Keratinocyte (primary cell): ENCODE results near the gene GUCY2C. TPM values are rescaled to one million over a fixed set of nuclear protein-coding genes. Genes with fewer than 3 reads are reported as not detected.
A peak's percentile ranks its signal among the peaks of the same experiment; 100 is the strongest.

ENCODE experiments used
- DNase-seq: peaks from one replicate; pipeline ENCODE4 v3.0.0-alpha.2; 2011; ENCODE audit warnings: low read depth, missing footprints, low spot score
- FAIRE-seq: peaks from 2 replicates; lab custom pipeline; 2011; peaks lifted over from hg19 to GRCh38; lab: Jason Lieb, UNC
- H2AFZ ChIP-seq: 2 replicates; pipeline ENCODE4 v1.6.0; 2012; ENCODE audit warnings: low read length, control low read depth, inconsistent platforms; ENCODE audit not compliant: control insufficient read depth
- H3K27ac ChIP-seq: 2 replicates; pipeline ENCODE4 v1.5.1; 2011; ENCODE audit warnings: low read length; ENCODE audit not compliant: control insufficient read depth, insufficient read depth
- H3K27me3 ChIP-seq: 3 replicates; pipeline ENCODE4 v1.6.0; 2011; ENCODE audit warnings: low read length; ENCODE audit not compliant: control insufficient read depth, insufficient read depth; ENCODE audit errors: extremely low read depth
- H3K36me3 ChIP-seq, 2 experiments: 2 replicates in 1 of 2; 3 replicates in 1 of 2; pipeline ENCODE4 v1.5.1; 2011; ENCODE audit warnings: low read length in 2 of 2, mild to moderate bottlenecking in 1 of 2; ENCODE audit not compliant: control insufficient read depth in 2 of 2, insufficient read depth in 2 of 2; ENCODE audit errors: extremely low read depth in 1 of 2
- H3K4me1 ChIP-seq: 3 replicates; pipeline ENCODE4 v1.5.1; 2011; ENCODE audit warnings: low read length; ENCODE audit not compliant: control insufficient read depth, insufficient read depth; ENCODE audit errors: extremely low read depth
- H3K4me2 ChIP-seq: 3 replicates; pipeline ENCODE4 v1.6.0; 2011; ENCODE audit warnings: low read depth, low read length; ENCODE audit not compliant: control insufficient read depth, insufficient read depth; ENCODE audit errors: extremely low read depth
- H3K4me3 ChIP-seq, 3 experiments: fragments of 200-600 bp in 1 of 3; sonication (generic) in 1 of 3; 2 replicates in 2 of 3; 3 replicates in 1 of 3; pipeline ENCODE4 v1.5.1; 2011 to 2016; ENCODE audit warnings: low read length in 3 of 3, mild to moderate bottlenecking in 3 of 3, control low read depth in 2 of 3, inconsistent platforms in 1 of 3, low read depth in 1 of 3, mixed read lengths in 1 of 3, mixed run types in 1 of 3, moderate library complexity in 1 of 3; ENCODE audit not compliant: control insufficient read depth in 2 of 3, insufficient read depth in 2 of 3; ENCODE audit errors: extremely low read depth in 1 of 3
- H3K79me2 ChIP-seq: 2 replicates; pipeline ENCODE4 v1.6.0; 2012; ENCODE audit warnings: low read length; ENCODE audit not compliant: control insufficient read depth, insufficient read depth
- H3K9ac ChIP-seq: 3 replicates; pipeline ENCODE4 v1.6.0; 2011; ENCODE audit warnings: low read length; ENCODE audit not compliant: control insufficient read depth, insufficient read depth; ENCODE audit errors: extremely low read depth
- H3K9me1 ChIP-seq: 3 replicates; pipeline ENCODE4 v1.6.0; 2011; ENCODE audit warnings: low read length; ENCODE audit not compliant: control insufficient read depth, insufficient read depth; ENCODE audit errors: extremely low read depth
- H3K9me3 ChIP-seq: 2 replicates; pipeline ENCODE4 v1.5.1; 2012; ENCODE audit warnings: low read depth, low read length; ENCODE audit not compliant: control insufficient read depth
- H4K20me1 ChIP-seq: 3 replicates; pipeline ENCODE4 v1.6.0; 2011; ENCODE audit warnings: low read length; ENCODE audit not compliant: control insufficient read depth, insufficient read depth; ENCODE audit errors: extremely low read depth
- CTCF ChIP-seq, 3 experiments: IDR thresholded peaks in 1 of 3; conservative IDR thresholded peaks in 1 of 3; optimal IDR thresholded peaks in 1 of 3; 2 replicates in 2 of 3; 3 replicates in 1 of 3; pipeline versions ENCODE3 to v1.5.1; 2011; ENCODE audit warnings: low read length in 3 of 3, mild to moderate bottlenecking in 3 of 3, moderate library complexity in 2 of 3, control low read depth in 1 of 3, inconsistent platforms in 1 of 3; ENCODE audit not compliant: insufficient read depth in 2 of 3; ENCODE audit errors: extremely low read depth in 1 of 3
- EZH2 ChIP-seq: IDR thresholded peaks from one replicate; pipeline ENCODE4 v1.6.1; 2012; ENCODE audit warnings: inconsistent platforms, mild to moderate bottlenecking, low read length, moderate library complexity
- dilution Hi-C: fragments of 300-500 bp; cut with MboI; formaldehyde crosslinking; loops from one replicate; pipeline ENCODE4 v1.7.0; 2020; ENCODE audit warnings: low sequenced_read_pairs; ENCODE audit not compliant: extremely low pct_ligation_motif_present
- polyA plus RNA-seq, 5 experiments: library from polyadenylated mRNA; depleted of rRNA in 3 of 5; stranded (reverse) in 3 of 5; stranded (forward) in 1 of 5; unstranded in 1 of 5; fragments of >200 nt; gene quantifications; 1 replicate in 1 of 5; 2 replicates in 3 of 5; 3 replicates in 1 of 5; pipeline versions ENCODE4 v1.2.1 to v1.2.3, GENCODE V29; 2011 to 2012; ENCODE audit warnings: missing spikeins in 2 of 5, low read depth in 1 of 5, low replicate concordance in 1 of 5

GUCY2C gene
- polyA plus RNA-seq, 1 donor (not counting 4 experiments of a cell fraction or from before 2014, with no cell fraction given), result 0.03 TPM

GRCh38 chr12:14573118-14573517 lies 123.3 kb downstream of the GUCY2C start:
- Histone ChIP-seq H3K79me2 (no peaks in the 10 kb centered on the region), H3K4me3 (no peak overlapping the region), H2AFZ (no peak overlapping the region), H4K20me1 (no peaks in the 10 kb centered on the region), H3K4me2 (no peak overlapping the region), H3K27me3 (no peaks in the 10 kb centered on the region), H3K9me3 (no peaks in the 10 kb centered on the region), H3K36me3 (no peaks in the 10 kb centered on the region), H3K9me1 (no peaks in the 10 kb centered on the region), H3K4me1 (peaks cover 1% of the 10 kb centered on the region), H3K9ac (no peak overlapping the region), H3K27ac (no peak overlapping the region)
- TF ChIP-seq CTCF (optimal IDR thresholded peaks at IDR 0.05 in 1 of 3, IDR thresholded peaks at IDR 0.05 in 1 of 3, conservative IDR thresholded peaks at IDR 0.05 in 1 of 3; ENCODE audit: extremely low read depth in 1 of 3, insufficient read depth in 2 of 3, low read length in 3 of 3) (no peak), EZH2 (no peak)
- FAIRE-seq (no peak), DNase-seq (no peak)
- dilution Hi-C loops, result no loop called here

- FAIRE-seq, result no peak
- Histone ChIP-seq H4K20me1 (no peaks in the 10 kb centered on the region), H3K79me2 (no peaks in the 10 kb centered on the region), H3K9me1 (no peaks in the 10 kb centered on the region), H2AFZ (no peak overlapping the region), H3K4me1 (peaks cover 7% of the 10 kb centered on the region), H3K36me3 (no peaks in the 10 kb centered on the region), H3K9ac (no peak overlapping the region), H3K9me3 (no peaks in the 10 kb centered on the region), H3K27ac (no peak overlapping the region), H3K27me3 (no peaks in the 10 kb centered on the region), H3K4me2 (no peak overlapping the region), H3K4me3 (no peak overlapping the region)
- dilution Hi-C loops, result no loop called here
- DNase-seq, result no peak
- TF ChIP-seq EZH2 (no peak), CTCF (optimal IDR thresholded peaks at IDR 0.05 in 1 of 3, IDR thresholded peaks at IDR 0.05 in 1 of 3, conservative IDR thresholded peaks at IDR 0.05 in 1 of 3; ENCODE audit: extremely low read depth in 1 of 3, insufficient read depth in 2 of 3, low read length in 3 of 3) (peak in 1 of 3 experiments; percentile 8)
Observed at GRCh38 chr12:14572401-14572800, 124.0 kb downstream of the GUCY2C start.
